GM12891 (cell line): ENCODE measurements around the gene TBCD.

Experiments
- PAX5 ChIP-seq: IDR thresholded peaks from 2 replicates; pipeline ENCODE4 v1.6.1; 2011; ENCODE audit warnings: low read length, moderate library complexity, mild to moderate bottlenecking; ENCODE audit not compliant: insufficient read depth, severe bottlenecking
- POLR2A ChIP-seq: IDR thresholded peaks from 2 replicates; pipeline ENCODE4 v1.6.1; 2011; ENCODE audit warnings: low read depth, low read length, control low read depth
- POLR2AphosphoS5 ChIP-seq: IDR thresholded peaks from 2 replicates; pipeline ENCODE4 v1.6.1; 2011; ENCODE audit warnings: low read depth, low read length, control low read depth
- POU2F2 ChIP-seq: IDR thresholded peaks from 2 replicates; pipeline ENCODE4 v1.6.1; 2011; ENCODE audit warnings: low read depth, mild to moderate bottlenecking, control low read depth, low read length, moderate library complexity
- SPI1 ChIP-seq: IDR thresholded peaks from 2 replicates; pipeline ENCODE4 v1.6.1; 2011; ENCODE audit warnings: low read depth, low read length, control low read depth
- TAF1 ChIP-seq: IDR thresholded peaks from 2 replicates; pipeline ENCODE4 v1.6.1; 2011; ENCODE audit warnings: low read depth, low read length, control low read depth

DNA sequence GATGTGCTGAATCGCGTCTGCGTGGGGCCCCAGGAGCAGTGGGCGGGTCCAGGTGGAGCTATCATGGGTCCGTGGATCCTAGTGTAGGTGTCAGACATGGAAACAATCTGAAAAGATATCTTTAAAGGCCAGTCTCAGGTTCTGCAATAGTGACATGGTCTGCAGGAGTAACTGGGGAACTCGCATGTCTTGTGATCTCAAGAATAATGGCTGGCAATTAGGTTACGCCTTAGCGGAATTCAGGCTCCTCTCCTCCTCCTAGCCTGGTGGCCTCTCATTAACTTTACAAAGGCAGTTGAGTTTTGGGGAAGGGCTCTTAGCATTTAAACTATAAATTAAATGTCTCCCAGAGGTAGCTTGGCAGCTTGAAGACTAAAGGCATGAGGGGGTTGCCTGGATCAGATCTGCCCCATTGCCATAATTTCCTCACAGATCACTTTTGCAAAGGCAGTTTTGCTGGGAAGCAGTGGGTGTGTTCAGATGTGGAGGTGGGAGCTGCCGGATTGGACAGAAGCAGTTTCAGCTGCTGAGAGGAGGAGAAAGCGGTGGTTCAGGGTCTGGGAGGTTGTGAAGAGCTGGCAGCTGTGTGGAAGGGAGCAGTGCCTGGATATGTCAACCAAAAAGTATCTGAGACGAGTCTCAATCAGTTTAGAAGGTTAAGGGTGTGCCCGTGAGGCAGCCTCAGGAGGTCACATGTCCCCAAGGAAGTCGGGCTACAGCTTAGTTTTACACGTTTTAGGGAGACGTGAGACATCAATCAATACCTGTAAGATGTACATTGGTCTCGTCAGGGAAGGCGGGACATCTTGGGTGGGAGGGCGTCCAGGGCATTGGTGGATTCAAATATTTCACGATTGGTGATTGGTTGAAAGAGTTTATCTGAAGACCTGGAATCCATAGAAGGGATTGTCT lies 2.7 kb downstream of the TBCD start:
- TF ChIP-seq POLR2AphosphoS5: no peak
- no peak for TF ChIP-seq POU2F2
- TF ChIP-seq POLR2A: no peak
- TF ChIP-seq TAF1: no peak
- no peak for TF ChIP-seq SPI1
- TF ChIP-seq PAX5: no peak
